GM12801 (cell line): ENCODE results near the gene SPINK2.

Experiments
- CTCF ChIP-seq: IDR thresholded peaks from one replicate; pipeline ENCODE4 v1.5.1; 2011; ENCODE audit warnings: control low read depth; ENCODE audit not compliant: insufficient read length; ENCODE audit errors: extremely low read depth

SPINK2 gene

GRCh38 chr4:56856656-56857055 lies 35.2 kb upstream of the SPINK2 start:
- TF ChIP-seq CTCF, result no peak

GRCh38 chr4:56850910-56851309 lies 29.4 kb upstream of the SPINK2 start:
- TF ChIP-seq CTCF, result no peak

GRCh38 chr4:56844802-56845580 lies 23.5 kb upstream of the SPINK2 start:
- no peak for TF ChIP-seq CTCF

GRCh38 chr4:56843421-56843899 lies 22.0 kb upstream of the SPINK2 start:
- no peak for TF ChIP-seq CTCF

GRCh38 chr4:56840559-56840958 lies 19.1 kb upstream of the SPINK2 start:
- no peak for TF ChIP-seq CTCF

- TF ChIP-seq CTCF, result no peak
These were observed 7.5 kb upstream of the SPINK2 start for GRCh38 chr4:56828784-56829535.

- no peak for TF ChIP-seq CTCF
These were observed 2.6 kb upstream of the SPINK2 start for GRCh38 chr4:56823933-56824600.
